ENCODE results near the gene CCDC188.

- TF ChIP-seq EZH2phosphoT487 (IDR thresholded peaks at IDR 0.05; ENCODE audit: borderline replicate concordance, low read length) (no peak), CTCF (IDR thresholded peaks at IDR 0.05; ENCODE audit: low read depth, low read length, poor library complexity, severe bottlenecking) (no peak)
These were observed 20.7 kb upstream of the CCDC188 start for GRCh38 chr22:20171288-20172140.

Measured in DOHH2 (cell line).